Esophagus squamous epithelium (tissue), 5 donors: ENCODE results near the gene TIMP3. TPM values are rescaled to one million over a fixed set of nuclear protein-coding genes. Genes with fewer than 3 reads are reported as not detected.
A peak's percentile ranks its signal among the peaks of the same experiment; 100 is the strongest.

Source experiments
- DNase-seq: peaks from one replicate; lab custom pipeline; 2025; lab: John Stamatoyannopoulos, UW
- H3K27ac ChIP-seq, 4 donors: fragments of 200-600 bp; sonication (generic); one replicate each; pipeline ENCODE4 v1.5.1; 2016 to 2019; ENCODE audit warnings: mild to moderate bottlenecking in 1 of 4
- H3K27me3 ChIP-seq, 4 donors: fragments of 200-600 bp; sonication (generic); 1 replicate in 3 of 4; 2 replicates in 1 of 4; pipeline versions ENCODE4 v1.5.1 to v1.6.0; 2017 to 2021; ENCODE audit warnings: antibody characterized with exemption in 1 of 4
- H3K36me3 ChIP-seq, 3 donors: fragments of 200-600 bp; sonication (generic); one replicate each; pipeline ENCODE4 v1.5.1; 2016 to 2019
- H3K4me1 ChIP-seq, 3 donors: fragments of 200-600 bp; sonication (generic); one replicate each; pipeline ENCODE4 v1.5.1; 2017 to 2019
- H3K4me3 ChIP-seq, 4 donors: fragments of 200-600 bp; sonication (generic); 1 replicate in 3 of 4; 2 replicates in 1 of 4; pipeline ENCODE4 v1.5.1; 2016 to 2019; ENCODE audit warnings: mild to moderate bottlenecking in 2 of 4, moderate library complexity in 1 of 4
- H3K9me3 ChIP-seq, 3 donors: fragments of 200-600 bp; sonication (generic); one replicate each; pipeline ENCODE4 v1.5.1; 2016 to 2019
- POLR2A ChIP-seq, 4 donors: fragments of 450-650 bp; IDR thresholded peaks; one replicate each; pipeline ENCODE4 v1.6.1; 2017; ENCODE audit warnings: antibody characterized with exemption in 4 of 4, mild to moderate bottlenecking in 4 of 4, moderate library complexity in 3 of 4
- WGBS, 2 donors: methylation state at CpG; one replicate each; pipeline ENCODE4 v1.1.5; 2018; 5-methylcytosine and 5-hydroxymethylcytosine counted together
- intact Hi-C: fragments of 100-400 bp; cut with DNase I; formaldehyde crosslinking; loops from one replicate; pipeline ENCODE4 v1.15.0; 2022
- total RNA-seq, 4 donors: library from RNA; depleted of rRNA; stranded (reverse); fragments of >200 nt; gene quantifications; one replicate each; pipeline ENCODE4 v1.1.0, GENCODE V29; 2016
- TF ChIP-seq, protein P1 (sequence below), 6 experiments: fragments of 450-650 bp in 4 of 6; fragments of 200-600 bp in 2 of 6; sonication (generic) in 2 of 6; IDR thresholded peaks; one replicate each; pipeline ENCODE4 v1.5.1; 2016 to 2019; ENCODE audit warnings: antibody characterized with exemption in 6 of 6, mild to moderate bottlenecking in 4 of 6, moderate library complexity in 4 of 6
- donor health status: DM: yes; HTN: yes; CAD: no.

Gene TIMP3
- total RNA-seq, 4 donors from 2014 or later = 15.3 to 306 (median 54.2) TPM

DNA sequence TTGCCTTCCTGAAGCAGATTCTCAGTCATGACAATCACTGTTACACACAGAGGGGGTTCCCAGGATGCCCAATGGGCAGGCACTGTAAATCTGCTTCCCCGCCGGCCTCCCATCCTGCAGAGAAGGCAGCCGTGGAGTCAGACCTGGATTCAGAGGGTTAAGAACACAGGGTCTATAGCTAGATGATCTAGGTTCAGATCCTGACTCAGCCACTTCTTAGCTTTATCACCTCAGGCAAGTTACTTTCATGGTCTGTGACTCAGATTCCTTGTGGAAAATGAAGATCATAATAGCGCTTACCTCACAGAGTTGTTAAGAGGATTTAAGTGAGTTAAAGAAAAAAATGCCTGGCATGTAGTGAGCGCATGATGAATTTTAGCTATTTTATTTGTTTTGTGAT is 95.9 kb downstream of the TIMP3 start:
- H3K4me1 ChIP-seq = no peaks in the 10 kb centered on the region
- intact Hi-C loops = no loop called here
- H3K9me3 ChIP-seq = no peaks in the 10 kb centered on the region
- H3K27me3 ChIP-seq = peaks cover 0 to 11% (median 0%) of the 10 kb centered on the region in 4 donors
- DNase-seq = no peak
- H3K27ac ChIP-seq = no peak overlapping the region
- H3K4me3 ChIP-seq = no peak overlapping the region
- H3K36me3 ChIP-seq = no peaks in the 10 kb centered on the region
- TF ChIP-seq, protein P1, sequence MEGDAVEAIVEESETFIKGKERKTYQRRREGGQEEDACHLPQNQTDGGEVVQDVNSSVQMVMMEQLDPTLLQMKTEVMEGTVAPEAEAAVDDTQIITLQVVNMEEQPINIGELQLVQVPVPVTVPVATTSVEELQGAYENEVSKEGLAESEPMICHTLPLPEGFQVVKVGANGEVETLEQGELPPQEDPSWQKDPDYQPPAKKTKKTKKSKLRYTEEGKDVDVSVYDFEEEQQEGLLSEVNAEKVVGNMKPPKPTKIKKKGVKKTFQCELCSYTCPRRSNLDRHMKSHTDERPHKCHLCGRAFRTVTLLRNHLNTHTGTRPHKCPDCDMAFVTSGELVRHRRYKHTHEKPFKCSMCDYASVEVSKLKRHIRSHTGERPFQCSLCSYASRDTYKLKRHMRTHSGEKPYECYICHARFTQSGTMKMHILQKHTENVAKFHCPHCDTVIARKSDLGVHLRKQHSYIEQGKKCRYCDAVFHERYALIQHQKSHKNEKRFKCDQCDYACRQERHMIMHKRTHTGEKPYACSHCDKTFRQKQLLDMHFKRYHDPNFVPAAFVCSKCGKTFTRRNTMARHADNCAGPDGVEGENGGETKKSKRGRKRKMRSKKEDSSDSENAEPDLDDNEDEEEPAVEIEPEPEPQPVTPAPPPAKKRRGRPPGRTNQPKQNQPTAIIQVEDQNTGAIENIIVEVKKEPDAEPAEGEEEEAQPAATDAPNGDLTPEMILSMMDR (IDR thresholded peaks at IDR 0.05) = no peak
- TF ChIP-seq POLR2A (IDR thresholded peaks at IDR 0.05) = no peak
- 49 to 60% methylated on average over 5 of the region's 5 CpGs for WGBS, 2 donors

DNA sequence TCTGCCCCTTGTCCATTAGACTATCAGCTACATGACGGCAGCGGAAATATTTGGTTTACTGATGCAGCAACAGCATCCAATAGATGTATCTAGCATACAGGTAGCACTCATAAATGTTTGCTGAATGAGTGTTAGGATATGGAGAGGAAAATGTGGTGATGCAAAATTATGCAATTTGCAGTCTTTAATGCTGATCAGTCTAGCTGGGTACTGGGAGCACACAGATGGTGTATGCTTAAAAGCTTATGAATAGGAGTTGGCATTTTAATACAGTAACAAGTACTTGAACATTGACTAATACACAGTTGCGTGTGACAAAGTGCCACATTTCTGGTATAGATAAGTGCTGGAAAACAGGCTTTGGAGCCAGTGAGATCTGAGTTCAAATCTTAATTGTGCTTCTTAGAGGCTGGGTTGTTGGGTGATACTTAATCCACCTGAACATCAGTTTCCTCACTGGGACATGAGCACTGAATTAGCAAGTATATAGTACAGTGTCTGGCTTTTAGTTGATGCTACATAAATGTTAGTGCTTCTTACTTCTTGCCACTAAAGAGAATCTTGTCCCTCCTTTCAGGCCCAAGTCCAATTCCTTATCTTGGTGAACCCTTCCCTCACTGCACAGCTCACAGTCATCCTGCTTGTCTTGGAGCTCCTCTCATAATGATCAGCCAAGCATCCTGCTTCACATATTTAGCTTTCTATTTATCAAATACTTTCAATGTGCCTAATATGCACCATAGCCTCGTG is 99.6 kb downstream of the TIMP3 start:
- no peak for DNase-seq
- TF ChIP-seq, protein P1 (IDR thresholded peaks at IDR 0.05) = no peak
- no peak for TF ChIP-seq POLR2A (IDR thresholded peaks at IDR 0.05)
- WGBS, 2 donors = 81 to 90% methylated on average over 3 to 4 of the region's 4 CpGs
- Histone ChIP-seq H3K9me3 (no peaks in the 10 kb centered on the region), H3K36me3 (no peaks in the 10 kb centered on the region), H3K27me3 (no peaks in the 10 kb centered on the region), H3K27ac (no peak overlapping the region), H3K4me1 (no peaks in the 10 kb centered on the region), H3K4me3 (no peak overlapping the region)
- intact Hi-C loops = no loop called here

DNA sequence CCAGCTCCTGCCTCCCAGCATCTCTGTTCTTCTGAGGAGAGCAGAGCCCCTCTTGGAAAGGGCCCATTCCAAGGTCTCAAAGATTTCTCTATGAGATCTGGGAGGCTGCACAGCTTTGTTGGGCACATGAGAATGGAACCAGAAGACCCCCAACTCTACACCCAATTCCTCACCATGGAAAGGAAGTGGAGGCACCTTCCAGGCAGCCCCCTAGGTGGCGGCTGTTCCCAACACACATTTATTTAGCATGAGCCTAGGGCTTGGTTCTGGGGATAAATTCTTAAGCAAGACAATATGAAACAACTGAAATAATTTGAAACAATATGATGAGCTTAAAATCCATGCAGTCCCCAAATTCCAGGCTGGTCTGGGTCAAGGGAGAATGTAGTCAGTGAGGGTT is 100.4 kb downstream of the TIMP3 start:
- DNase-seq = no peak
- Histone ChIP-seq H3K4me1 (no peaks in the 10 kb centered on the region), H3K27me3 (no peaks in the 10 kb centered on the region), H3K36me3 (no peaks in the 10 kb centered on the region), H3K27ac (no peak overlapping the region), H3K4me3 (no peak overlapping the region), H3K9me3 (no peaks in the 10 kb centered on the region)
- WGBS, 2 donors = 0% methylated on average over 1 of the region's 1 CpG
- TF ChIP-seq, protein P1 (IDR thresholded peaks at IDR 0.05) = peak in 1 of 6 experiments; percentile 8
- no peak for TF ChIP-seq POLR2A (IDR thresholded peaks at IDR 0.05)
- intact Hi-C loops = no loop called here

DNA sequence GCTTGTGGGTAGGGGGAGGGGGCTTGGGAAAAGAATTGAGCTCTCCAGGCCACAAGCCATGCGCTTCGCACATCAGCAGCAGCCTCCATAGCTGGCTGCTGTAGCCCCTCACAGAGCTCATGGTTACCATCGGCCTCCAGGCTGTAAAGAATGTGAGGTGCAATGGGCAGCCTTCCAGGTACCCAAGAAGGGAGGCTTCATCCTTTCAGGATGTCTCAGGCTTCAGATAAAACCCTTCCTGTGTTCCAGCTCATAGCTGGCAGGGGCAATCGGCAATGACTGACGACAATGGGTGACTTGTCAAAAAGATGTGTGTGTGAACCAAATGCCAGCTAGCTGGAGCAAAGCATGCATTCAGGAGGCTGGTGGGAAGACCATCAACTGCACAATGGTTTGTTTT is 102.0 kb downstream of the TIMP3 start:
- intact Hi-C loops = no loop called here

DNA sequence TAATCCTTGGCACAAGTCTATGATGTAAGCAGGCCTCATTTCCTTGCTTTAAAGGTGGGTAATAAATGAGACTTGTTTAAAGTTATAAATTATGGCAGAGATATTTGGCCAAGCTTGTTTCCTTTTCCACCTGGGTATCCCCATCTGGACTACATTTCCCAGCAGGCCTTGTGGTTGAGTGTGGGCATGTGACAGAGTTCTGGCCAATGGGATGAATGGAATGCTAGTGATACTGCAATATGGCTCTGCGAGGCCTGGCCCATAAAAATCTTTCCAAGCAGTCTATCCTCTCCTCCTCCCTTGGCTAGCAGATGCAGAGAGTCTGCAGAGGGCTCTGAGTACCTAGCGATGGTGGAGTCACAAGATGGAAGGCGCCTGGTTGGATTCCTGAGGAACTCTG is 102.5 kb downstream of the TIMP3 start:
- no peaks in the 10 kb centered on the region for H3K27me3 ChIP-seq
- no peak overlapping the region for H3K27ac ChIP-seq
- WGBS, 2 donors = 89% methylated on average over 3 of the region's 3 CpGs
- H3K9me3 ChIP-seq = no peaks in the 10 kb centered on the region
- no peak for DNase-seq
- no peaks in the 10 kb centered on the region for H3K4me1 ChIP-seq
- no peaks in the 10 kb centered on the region for H3K36me3 ChIP-seq
- no peak overlapping the region for H3K4me3 ChIP-seq
- intact Hi-C loops = no loop called here
- no peak for TF ChIP-seq POLR2A (IDR thresholded peaks at IDR 0.05)
- TF ChIP-seq, protein P1 (IDR thresholded peaks at IDR 0.05) = no peak

More for the DNA sequence above, 102.0 kb downstream of the TIMP3 start:
- Histone ChIP-seq H3K27me3 (no peaks in the 10 kb centered on the region), H3K27ac (no peak overlapping the region), H3K4me3 (no peak overlapping the region), H3K9me3 (no peaks in the 10 kb centered on the region), H3K36me3 (no peaks in the 10 kb centered on the region), H3K4me1 (no peaks in the 10 kb centered on the region)
- 77 to 93% methylated on average over 5 of the region's 5 CpGs for WGBS, 2 donors
- TF ChIP-seq, protein P1 (IDR thresholded peaks at IDR 0.05) = no peak
- no peak for TF ChIP-seq POLR2A (IDR thresholded peaks at IDR 0.05)
- no peak for DNase-seq
